ENCODE results near the gene NQO2.

DNA sequence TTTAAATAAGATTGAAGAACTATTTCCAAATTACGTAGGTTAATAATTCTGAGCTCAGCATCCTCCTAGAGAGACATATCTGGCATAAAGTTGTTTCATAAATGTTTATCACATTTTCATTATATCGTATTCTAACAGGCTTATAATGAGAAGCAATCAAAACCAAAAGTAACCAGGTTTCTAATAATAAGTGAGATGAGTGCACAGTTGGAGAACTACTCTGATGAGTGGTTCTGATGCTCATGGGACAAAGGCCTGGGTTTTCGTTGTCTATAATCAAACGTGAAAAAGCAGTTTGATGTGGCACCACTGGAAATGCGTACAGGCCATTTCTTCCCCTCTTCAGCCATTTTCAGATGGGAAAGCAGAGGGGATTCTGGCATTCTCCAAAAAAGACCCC, 23.6 kb upstream of the NQO2 start:
- TF ChIP-seq, protein P1, sequence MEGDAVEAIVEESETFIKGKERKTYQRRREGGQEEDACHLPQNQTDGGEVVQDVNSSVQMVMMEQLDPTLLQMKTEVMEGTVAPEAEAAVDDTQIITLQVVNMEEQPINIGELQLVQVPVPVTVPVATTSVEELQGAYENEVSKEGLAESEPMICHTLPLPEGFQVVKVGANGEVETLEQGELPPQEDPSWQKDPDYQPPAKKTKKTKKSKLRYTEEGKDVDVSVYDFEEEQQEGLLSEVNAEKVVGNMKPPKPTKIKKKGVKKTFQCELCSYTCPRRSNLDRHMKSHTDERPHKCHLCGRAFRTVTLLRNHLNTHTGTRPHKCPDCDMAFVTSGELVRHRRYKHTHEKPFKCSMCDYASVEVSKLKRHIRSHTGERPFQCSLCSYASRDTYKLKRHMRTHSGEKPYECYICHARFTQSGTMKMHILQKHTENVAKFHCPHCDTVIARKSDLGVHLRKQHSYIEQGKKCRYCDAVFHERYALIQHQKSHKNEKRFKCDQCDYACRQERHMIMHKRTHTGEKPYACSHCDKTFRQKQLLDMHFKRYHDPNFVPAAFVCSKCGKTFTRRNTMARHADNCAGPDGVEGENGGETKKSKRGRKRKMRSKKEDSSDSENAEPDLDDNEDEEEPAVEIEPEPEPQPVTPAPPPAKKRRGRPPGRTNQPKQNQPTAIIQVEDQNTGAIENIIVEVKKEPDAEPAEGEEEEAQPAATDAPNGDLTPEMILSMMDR (IDR thresholded peaks at IDR 0.05), result no peak
- TF ChIP-seq POLR2A (IDR thresholded peaks at IDR 0.05), result no peak

All from testis (tissue), 2 donors.